HCT116 (cell line): ENCODE results near the gene LACTB. TPM values are rescaled to one million over a fixed set of nuclear protein-coding genes. Genes with fewer than 3 reads are reported as not detected.

ENCODE experiments used
- ATAC-seq: fragments of 200-7000 bp; cut with Tn5 transposase; 2 replicates; pipeline ENCODE4 v1.9.1; 2020; ENCODE audit warnings: mild to moderate bottlenecking, moderate library complexity
- BruUV-seq: library from RNA; stranded (reverse); fragments of 400-500 nt; replicated peaks from 2 replicates; lab custom pipeline; 2021; lab: Mats Ljungman, UMichigan
- CTCF ChIA-PET: fragments of 300-600 bp; sonication (Branson Sonifier 250); formaldehyde crosslinking; loops from one replicate; lab custom pipeline; 2021; ENCODE audit warnings: antibody characterized with exemption; lab: Charles Lee
- POLR2A ChIA-PET: fragments of 300-600, 350-600 bp; sonication (Branson Sonifier 250); formaldehyde crosslinking; loops from one replicate; lab custom pipeline; 2021; ENCODE audit warnings: antibody characterized with exemption; lab: Charles Lee
- RAD21 ChIA-PET, 2 experiments: fragments of 300-600 bp; sonication (Branson Sonifier 250); formaldehyde crosslinking; loops; one replicate each; lab custom pipeline; 2023; ENCODE audit warnings: low total read pairs in 2 of 2; ENCODE audit not compliant: uncharacterized antibody in 2 of 2, unreplicated experiment in 2 of 2, low non-redundant PET in 1 of 2; lab: Charles Lee
- DNase-seq: peaks from one replicate; pipeline ENCODE4 v3.0.0-alpha.2; 2010; ENCODE audit warnings: low read depth, low spot score
- H2AFZ ChIP-seq: fragments of 200-600 bp; shearing (Covaris generic), sonication (generic); 2 replicates; pipeline ENCODE4 v1.6.1; 2017; ENCODE audit warnings: low read depth, mixed run types, mixed read lengths, antibody characterized with exemption, low read length; ENCODE audit not compliant: poor library complexity, severe bottlenecking
- H3K27ac ChIP-seq: 2 replicates; pipeline ENCODE4 v1.5.1; 2012; ENCODE audit warnings: low read depth, low read length
- H3K27me3 ChIP-seq: fragments of 200-600 bp; sonication (generic); 2 replicates; pipeline ENCODE4 v1.6.1; 2016; ENCODE audit warnings: mixed run types, low read length, mixed read lengths; ENCODE audit not compliant: insufficient read depth
- H3K36me3 ChIP-seq, 2 experiments: fragments of 200-500 bp in 1 of 2; fragments of 200-600 bp in 1 of 2; sonication (Bioruptor generic) in 1 of 2; sonication (generic) in 1 of 2; 2 replicates each; pipeline versions ENCODE4 v1.5.1 to v1.6.1; 2014 to 2016; ENCODE audit warnings: low read length in 2 of 2, inconsistent platforms in 1 of 2, mixed read lengths in 1 of 2, mixed run types in 1 of 2; ENCODE audit not compliant: insufficient read depth in 2 of 2, control insufficient read depth in 1 of 2
- H3K4me1 ChIP-seq, 2 experiments: fragments of 200-600 bp in 1 of 2; sonication (generic) in 1 of 2; 2 replicates each; pipeline versions ENCODE4 v1.5.1 to v1.6.1; 2012 to 2017; ENCODE audit warnings: low read length in 2 of 2, inconsistent platforms in 1 of 2, mild to moderate bottlenecking in 1 of 2, mixed read lengths in 1 of 2, mixed run types in 1 of 2, moderate library complexity in 1 of 2; ENCODE audit not compliant: insufficient read depth in 2 of 2, control insufficient read depth in 1 of 2
- H3K4me2 ChIP-seq: fragments of 200-600 bp; sonication (generic); 2 replicates; pipeline ENCODE4 v1.6.1; 2017; ENCODE audit warnings: mixed run types, low read length, mixed read lengths
- H3K4me3 ChIP-seq, 2 experiments: fragments of 200-600 bp in 1 of 2; sonication (generic) in 1 of 2; replicated peaks in 1 of 2; 2 replicates each; pipeline ENCODE4 v1.5.1; 2011 to 2016; ENCODE audit warnings: low read length in 2 of 2, control low read depth in 1 of 2, low read depth in 1 of 2, mild to moderate bottlenecking in 1 of 2, mixed read lengths in 1 of 2, mixed run types in 1 of 2
- H3K79me2 ChIP-seq: fragments of 200-600 bp; sonication (generic); 2 replicates; pipeline ENCODE4 v1.6.1; 2017; ENCODE audit warnings: mild to moderate bottlenecking, mixed run types, low read length, moderate library complexity, mixed read lengths; ENCODE audit not compliant: insufficient read depth
- H3K9ac ChIP-seq: fragments of 200-600 bp; sonication (generic); 2 replicates; pipeline ENCODE4 v1.6.1; 2016; ENCODE audit warnings: low read length, mixed read lengths
- H3K9me2 ChIP-seq: fragments of 200-600 bp; sonication (generic), shearing (Covaris generic); 2 replicates; pipeline ENCODE4 v1.6.1; 2017; ENCODE audit warnings: mixed run types, mild to moderate bottlenecking, moderate library complexity; ENCODE audit not compliant: insufficient read depth
- H3K9me3 ChIP-seq, 2 experiments: fragments of 200-500 bp in 1 of 2; fragments of 200-600 bp in 1 of 2; sonication (Bioruptor generic) in 1 of 2; sonication (generic) in 1 of 2; 2 replicates each; pipeline ENCODE4 v1.6.1; 2014 to 2017; ENCODE audit warnings: low read length in 2 of 2, mixed read lengths in 2 of 2, inconsistent platforms in 1 of 2, low read depth in 1 of 2, mild to moderate bottlenecking in 1 of 2, mixed run types in 1 of 2, moderate library complexity in 1 of 2; ENCODE audit not compliant: control insufficient read depth in 1 of 2, insufficient read depth in 1 of 2
- H4K20me1 ChIP-seq: fragments of 200-600 bp; sonication (generic), shearing (Covaris generic); 2 replicates; pipeline ENCODE4 v1.6.1; 2017; ENCODE audit warnings: mixed run types, mild to moderate bottlenecking, moderate library complexity; ENCODE audit not compliant: insufficient read depth
- CBX3 ChIP-seq: IDR thresholded peaks from 2 replicates; pipeline ENCODE4 v1.6.1; 2012; ENCODE audit warnings: low read depth
- ELF1 ChIP-seq: IDR thresholded peaks from 2 replicates; pipeline ENCODE4 v1.6.1; 2012; ENCODE audit warnings: low read depth, borderline replicate concordance
- EZH2 ChIP-seq: fragments of 200-600 bp; sonication (generic); IDR thresholded peaks from 2 replicates; pipeline ENCODE4 v1.6.1; 2017; ENCODE audit warnings: antibody characterized with exemption, mixed run types
- EZH2phosphoT487 ChIP-seq: fragments of 200-600 bp; IDR thresholded peaks from 2 replicates; pipeline ENCODE4 v1.6.1; 2018; ENCODE audit warnings: antibody characterized with exemption, borderline replicate concordance
- POLR2A ChIP-seq: IDR thresholded peaks from 2 replicates; pipeline ENCODE4 v1.7.0; 2011; ENCODE audit warnings: borderline replicate concordance; ENCODE audit not compliant: insufficient read depth, insufficient read length; ENCODE audit errors: extremely low read depth
- SIN3A ChIP-seq: IDR thresholded peaks from 2 replicates; pipeline ENCODE4 v1.6.1; 2012; ENCODE audit warnings: low read depth
- SP1 ChIP-seq: IDR thresholded peaks from 2 replicates; pipeline ENCODE4 v1.6.1; 2012; ENCODE audit warnings: low read depth
- SRF ChIP-seq: IDR thresholded peaks from 2 replicates; pipeline ENCODE4 v1.6.1; 2012; ENCODE audit warnings: low read depth
- YY1 ChIP-seq: IDR thresholded peaks from 2 replicates; pipeline ENCODE4 v1.6.1; 2011; ENCODE audit warnings: low read length, low read depth, moderate library complexity, mild to moderate bottlenecking; ENCODE audit not compliant: insufficient replicate concordance; ENCODE audit errors: extremely low read depth
- ZFX ChIP-seq: fragments of 450-650 bp; IDR thresholded peaks from 2 replicates; pipeline ENCODE4 v1.6.1; 2017
- intact Hi-C: fragments of 100-400 bp; cut with micrococcal nuclease; formaldehyde crosslinking; loops from 2 replicates; pipeline ENCODE4 v1.10.0; 2022
- total RNA-seq: library from RNA; stranded (reverse); gene quantifications from one replicate; pipeline ENCODE4 v1.2.1, GENCODE V29; 2021; ENCODE audit not compliant: unreplicated experiment
- TF ChIP-seq, protein P1 (sequence below): IDR thresholded peaks from 2 replicates; pipeline ENCODE4 v1.6.1; 2011; ENCODE audit warnings: mild to moderate bottlenecking, low read length, moderate library complexity; ENCODE audit not compliant: insufficient replicate concordance; ENCODE audit errors: extremely low read depth
- TF ChIP-seq, protein P2 (sequence below): IDR thresholded peaks from 2 replicates; pipeline ENCODE4 v1.6.1; 2012

Gene LACTB
- total RNA-seq, 1 experiment from 2014 or later: 7.6 TPM

DNA sequence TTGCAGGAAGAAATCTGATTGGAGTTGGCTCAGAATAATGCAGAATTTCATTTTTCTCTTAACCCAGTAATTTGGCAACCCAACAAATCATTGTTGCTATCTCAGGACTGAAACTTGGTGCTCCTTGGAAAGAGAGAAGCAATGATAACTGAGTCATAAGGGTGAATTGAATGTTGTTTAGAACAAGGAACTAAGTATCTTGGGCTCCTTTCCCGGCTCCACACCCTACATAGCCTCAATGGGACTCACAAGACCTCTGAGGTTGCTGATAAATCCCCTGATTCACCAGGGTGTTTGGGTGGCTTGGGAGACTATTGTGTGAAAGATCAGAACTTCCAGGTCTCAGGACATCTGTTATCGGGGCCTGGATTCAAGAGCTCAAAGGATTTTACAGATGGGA is 60.0 kb downstream of the LACTB start:
- H3K36me3 ChIP-seq: no peaks in the 10 kb centered on the region
- no peak overlapping the region for H3K27ac ChIP-seq
- H3K4me2 ChIP-seq: no peak overlapping the region
- POLR2A ChIA-PET: no interaction called here
- no peaks in the 10 kb centered on the region for H3K79me2 ChIP-seq
- no peaks in the 10 kb centered on the region for H3K4me1 ChIP-seq
- no peak for TF ChIP-seq ELF1
- no peak for TF ChIP-seq YY1
- no peak for TF ChIP-seq SIN3A
- no peak for TF ChIP-seq EZH2phosphoT487
- TF ChIP-seq POLR2A: no peak
- TF ChIP-seq, protein P1, sequence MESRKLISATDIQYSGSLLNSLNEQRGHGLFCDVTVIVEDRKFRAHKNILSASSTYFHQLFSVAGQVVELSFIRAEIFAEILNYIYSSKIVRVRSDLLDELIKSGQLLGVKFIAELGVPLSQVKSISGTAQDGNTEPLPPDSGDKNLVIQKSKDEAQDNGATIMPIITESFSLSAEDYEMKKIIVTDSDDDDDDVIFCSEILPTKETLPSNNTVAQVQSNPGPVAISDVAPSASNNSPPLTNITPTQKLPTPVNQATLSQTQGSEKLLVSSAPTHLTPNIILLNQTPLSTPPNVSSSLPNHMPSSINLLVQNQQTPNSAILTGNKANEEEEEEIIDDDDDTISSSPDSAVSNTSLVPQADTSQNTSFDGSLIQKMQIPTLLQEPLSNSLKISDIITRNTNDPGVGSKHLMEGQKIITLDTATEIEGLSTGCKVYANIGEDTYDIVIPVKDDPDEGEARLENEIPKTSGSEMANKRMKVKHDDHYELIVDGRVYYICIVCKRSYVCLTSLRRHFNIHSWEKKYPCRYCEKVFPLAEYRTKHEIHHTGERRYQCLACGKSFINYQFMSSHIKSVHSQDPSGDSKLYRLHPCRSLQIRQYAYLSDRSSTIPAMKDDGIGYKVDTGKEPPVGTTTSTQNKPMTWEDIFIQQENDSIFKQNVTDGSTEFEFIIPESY: no peak
- no peak for TF ChIP-seq ZFX
- TF ChIP-seq EZH2: no peak
- no peak for TF ChIP-seq SP1
- no peak for TF ChIP-seq CBX3
- TF ChIP-seq, protein P2, sequence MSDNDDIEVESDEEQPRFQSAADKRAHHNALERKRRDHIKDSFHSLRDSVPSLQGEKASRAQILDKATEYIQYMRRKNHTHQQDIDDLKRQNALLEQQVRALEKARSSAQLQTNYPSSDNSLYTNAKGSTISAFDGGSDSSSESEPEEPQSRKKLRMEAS: no peak
- no peak for TF ChIP-seq SRF
- TF ChIP-seq, all 23 proteins: peak for 0
- Histone ChIP-seq H3K4me3 (no peak overlapping the region), H3K9me3 (no peaks in the 10 kb centered on the region), H4K20me1 (no peaks in the 10 kb centered on the region), H3K9ac (no peak overlapping the region), H3K9me2 (no peaks in the 10 kb centered on the region), H2AFZ (no peak overlapping the region), H3K27me3 (no peaks in the 10 kb centered on the region)
- DNase-seq (no peak), ATAC-seq (no peak)
- no TSS peak for BruUV-seq
- intact Hi-C loops: no loop called here
- RAD21 ChIA-PET: interaction anchor here in 1 of 2 experiments (0.5 kb wide), 1 partner anchor 16 kb away, joined by 3 read pairs; no protein-coding TSS in a partner anchor
- CTCF ChIA-PET: no interaction called here
